Heart left ventricle (tissue), 13 donors: ENCODE results near the gene SLC5A6.

Experiments
- CTCF ChIP-seq, 12 donors: fragments of 200-600 bp; sonication (generic) in 4 of 12; IDR thresholded peaks; one replicate each; pipeline versions ENCODE4 v1.5.0 to v1.8.0; 2018 to 2022; ENCODE audit warnings: antibody characterized with exemption in 12 of 12, mild to moderate bottlenecking in 5 of 12
- POLR2A ChIP-seq, 2 donors: fragments of 450-650 bp; IDR thresholded peaks; one replicate each; pipeline ENCODE4 v1.6.1; 2017; ENCODE audit warnings: antibody characterized with exemption in 2 of 2, mild to moderate bottlenecking in 2 of 2, moderate library complexity in 2 of 2
- donor health status: ischemic (EF 13 %, LVEDD 7.1; RV severe dilation, severe dysfunction).
- donor health status: DM: no; HTN: yes; CAD: no.
- donor health status: DM: no; HTN: no; CAD: no.
- donor health status: ischemic (EF 25% LVEDD 6.9; RV normal size, moderate dysfunction).
- donor health status: ischemic (EF 25% LVEDD 5.7; RV mildly dilated, moderate dysfunction).
- donor health status: ischemic (EF 35%, LVEDD 5.7; RV mildly dilated, moderate dysfunction).
- donor health status: nonischemic (EF 11% LVEDD 7.7; RV severe dilation, severe dysfunction).
- donor health status: DM: yes; HTN: yes; CAD: no.
- donor health status: PGD.
- donor health status: ischemic (EF 29% LVEDD 5.4; RV normal size, mild dysfunction).
- donor health status: nonischemic (EF 23%, LVEDD 6.1; RV moderate dilation, normal function).

- TF ChIP-seq CTCF (IDR thresholded peaks at IDR 0.05): no peak
- TF ChIP-seq POLR2A (IDR thresholded peaks at IDR 0.05): no peak
Observed at GRCh38 chr2:27245116-27245515, 33.0 kb upstream of the SLC5A6 start.
